Right cardiac atrium (tissue), 5 donors: ENCODE results near the gene UNC13D. TPM values are rescaled to one million over a fixed set of nuclear protein-coding genes. Genes with fewer than 3 reads are reported as not detected.
"Not testable (repeated sequence)": the region's sequence is repeated elsewhere in the genome, so short reads cannot be mapped to it uniquely, and the experiment has no call there.

Experiments
- ATAC-seq, 2 donors: fragments of 200-7000 bp; cut with Tn5 transposase; one replicate each; pipeline versions ENCODE4 v1.8.0 to v1.9.1; 2020; ENCODE audit warnings: moderate library complexity in 2 of 2, mild to moderate bottlenecking in 1 of 2
- DNase-seq, 3 donors: peaks; one replicate each; pipeline ENCODE4 v3.0.0-alpha.2; 2020
- H3K27ac ChIP-seq: one replicate; pipeline ENCODE4 v1.5.1; 2013; ENCODE audit warnings: mild to moderate bottlenecking, low read length, control low read depth, moderate library complexity
- H3K27me3 ChIP-seq: one replicate; pipeline ENCODE4 v1.6.1; 2013; ENCODE audit not compliant: control insufficient read depth, insufficient read depth
- H3K4me1 ChIP-seq: one replicate; pipeline ENCODE4 v1.6.1; 2013; ENCODE audit warnings: low read length; ENCODE audit not compliant: control insufficient read depth, insufficient read depth
- H3K4me3 ChIP-seq: one replicate; pipeline ENCODE4 v1.5.1; 2013; ENCODE audit warnings: low read length, control low read depth
- H3K9me3 ChIP-seq: one replicate; pipeline ENCODE4 v1.6.1; 2013; ENCODE audit warnings: low read length; ENCODE audit not compliant: control insufficient read depth
- WGBS: extraction: QIAGEN DNeasy Blood & Tissue Kit; methylation state at CpG from one replicate; pipeline ENCODE4 v1.1.7; 2013; 5-methylcytosine and 5-hydroxymethylcytosine counted together
- intact Hi-C, 4 donors: fragments of 100-400 bp; cut with DNase I; formaldehyde crosslinking; loops; one replicate each; pipeline versions ENCODE4 v1.11.0 to v1.14.0; 2022 to 2023
- microRNA-seq, 2 donors: library from miRNA; unstranded; fragments of <30 nt; microRNA quantifications; one replicate each; pipeline ENCODE4 v1.2.0, GENCODE V29; 2020 to 2021
- polyA plus RNA-seq: library from polyadenylated mRNA; stranded (reverse); fragments of 200-250 nt; gene quantifications from one replicate; pipeline ENCODE4 v1.2.3, GENCODE V29; 2013
- total RNA-seq, 4 donors: library from RNA; stranded (reverse); fragmentation: NEBNext Ultra II Directional; extraction: Animal tissue kit (Norgen Biotek cat#: 25700); gene quantifications; one replicate each; pipeline ENCODE4 v1.2.1, GENCODE V29; 2021
- donor health status: healthy with polysubstance abuse.
- donor health status: DM: no; HTN: yes; CAD: no.
- donor health status: DM: no; HTN: no; CAD: no.
- donor health status: DM: no; HTN: yes; CAD: no; lungs with severe emphysema.
- donor health status: DM: yes; HTN: yes; CAD: no.

The UNC13D gene
- total and polyA plus RNA-seq, 5 donors = 12.6 to 30.4 (median 26.8) TPM

DNA sequence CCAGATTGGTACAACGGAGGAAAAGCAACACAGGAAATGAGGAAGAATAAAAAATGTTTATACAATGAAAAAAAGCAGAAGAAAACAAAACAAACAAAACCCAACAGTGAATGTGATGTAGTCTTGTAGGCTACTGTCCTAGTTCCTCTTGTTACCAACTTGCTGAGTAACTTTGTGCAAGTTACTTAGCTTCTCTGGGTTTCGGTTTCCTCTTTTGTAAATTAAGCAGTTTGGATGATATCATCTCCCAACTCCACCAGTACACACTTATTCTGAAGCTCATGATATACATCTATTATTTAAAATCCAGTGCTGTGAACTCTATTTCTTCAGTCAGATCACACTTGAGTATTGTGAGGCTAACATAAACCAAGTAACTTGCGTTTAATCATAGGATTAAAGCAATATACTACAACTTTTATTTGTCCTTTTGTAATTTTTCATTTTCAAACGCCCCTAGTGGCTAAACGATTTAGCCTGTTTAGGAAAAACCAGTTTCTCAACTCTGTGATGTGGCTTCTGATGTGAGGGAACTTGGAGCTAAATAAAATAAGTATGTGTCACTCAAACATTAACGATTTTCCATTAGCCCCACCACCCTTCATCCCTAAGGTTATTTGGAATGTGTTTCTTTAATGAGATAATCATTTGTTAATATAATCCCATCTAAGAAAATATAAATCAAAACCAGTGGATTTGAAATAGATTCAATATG is 61.0 kb downstream of the UNC13D start:
- peaks cover 5% of the 10 kb centered on the region for H3K4me1 ChIP-seq
- no peaks in the 10 kb centered on the region for H3K27me3 ChIP-seq
- intact Hi-C loops = loop anchor here in 1 of 4 donors (10.0 kb wide), 1 partner anchor 112 kb away; the partner anchor contains the start of gene TRIM65
- WGBS = 19% methylated on average over 6 of the region's 6 CpGs
- no peaks in the 10 kb centered on the region for H3K9me3 ChIP-seq
- H3K4me3 ChIP-seq = no peak overlapping the region
- H3K27ac ChIP-seq = no peak overlapping the region
- DNase-seq (no peak), ATAC-seq (no peak)

DNA sequence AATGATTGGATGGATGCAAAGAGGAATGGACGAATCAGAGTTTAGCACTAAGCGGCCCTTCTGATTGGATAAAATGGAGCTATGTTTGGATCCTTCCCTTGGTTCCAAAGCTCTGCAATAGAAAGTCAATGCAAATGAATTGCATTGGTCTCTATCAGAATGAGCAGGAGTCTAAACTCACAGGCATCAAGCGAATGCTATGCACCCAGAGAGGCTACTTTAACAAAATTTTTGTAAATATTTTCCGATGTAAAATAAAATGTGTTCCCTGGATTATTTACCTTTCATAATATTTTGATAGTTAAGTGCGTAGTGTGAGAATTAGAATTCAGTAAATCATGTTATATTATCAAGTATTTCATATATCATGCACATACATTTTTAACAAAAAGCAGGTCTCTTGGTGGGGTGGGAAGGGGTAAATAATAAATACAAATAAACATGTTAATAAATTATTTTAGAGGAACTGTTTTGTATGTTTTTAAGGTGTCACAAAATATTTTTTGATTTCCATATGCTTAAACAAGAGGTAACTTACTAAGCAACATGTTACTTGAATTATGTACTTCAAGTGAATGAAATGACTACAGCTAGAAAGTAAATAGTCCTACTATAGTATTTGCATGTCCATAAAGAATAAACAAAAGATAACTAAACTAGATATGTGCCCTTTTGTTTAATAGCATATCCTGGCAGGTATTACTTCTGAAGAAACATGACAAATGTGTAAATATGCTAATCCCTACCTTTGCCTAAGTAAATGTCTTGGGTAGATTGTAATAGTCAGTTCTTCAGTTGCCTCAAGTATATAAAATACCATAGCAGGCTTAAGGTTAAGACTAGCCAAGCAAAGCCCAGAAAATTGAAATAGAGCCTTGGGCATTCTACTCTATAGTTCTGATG is 64.0 kb downstream of the UNC13D start:
- ATAC-seq (no peak), DNase-seq (no peak)
- 22% methylated on average over 5 of the region's 5 CpGs for WGBS
- no peaks in the 10 kb centered on the region for H3K9me3 ChIP-seq
- peaks cover 7% of the 10 kb centered on the region for H3K4me1 ChIP-seq
- H3K27ac ChIP-seq = no peak overlapping the region
- no peaks in the 10 kb centered on the region for H3K27me3 ChIP-seq
- intact Hi-C loops = loop anchor here in 1 of 4 donors (10.0 kb wide), 1 partner anchor 115 kb away; the partner anchor contains the start of gene TRIM65
- H3K4me3 ChIP-seq = no peak overlapping the region

DNA sequence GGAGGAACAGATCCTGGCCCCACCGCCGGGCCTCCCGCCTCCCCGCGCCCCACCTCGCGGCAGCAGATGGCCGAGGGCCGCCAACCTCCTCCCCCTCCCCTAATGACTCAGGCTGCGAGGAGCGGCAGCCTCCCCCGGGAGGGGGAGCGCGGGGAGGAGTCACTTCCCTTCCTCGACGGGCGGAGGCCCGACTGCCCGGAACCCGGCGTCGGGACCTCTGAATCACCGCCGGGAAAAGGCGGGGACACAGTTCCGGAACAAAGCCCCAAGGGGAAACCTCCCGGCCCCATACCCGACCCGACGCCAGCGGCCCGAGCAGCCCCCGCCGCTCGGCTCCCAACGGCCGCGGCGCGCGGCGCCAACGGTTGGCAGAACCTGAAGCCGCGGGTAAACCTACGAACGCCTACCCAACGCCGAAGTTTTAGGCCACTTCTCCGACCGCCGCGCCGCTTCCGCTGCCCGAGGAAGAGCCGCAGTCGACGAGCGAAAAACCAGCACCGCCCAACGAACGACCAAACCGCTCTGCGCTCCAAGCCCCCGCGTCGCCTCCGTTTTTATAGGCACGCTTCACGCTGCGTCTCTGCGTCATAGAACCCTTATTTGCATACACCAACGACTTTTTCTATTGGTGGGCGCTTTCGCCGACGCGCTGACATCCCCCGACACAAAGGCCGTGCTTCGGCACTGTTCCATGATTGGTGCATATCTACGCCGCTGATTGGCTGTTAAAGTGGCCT is 64.8 kb downstream of the UNC13D start:
- H3K4me3 ChIP-seq = peak overlapping the region; percentile 87
- peaks cover 7% of the 10 kb centered on the region for H3K4me1 ChIP-seq
- peak; percentile 85 to 88 for ATAC-seq
- under 1% methylated on average over 84 of the region's 84 CpGs for WGBS
- no peaks in the 10 kb centered on the region for H3K27me3 ChIP-seq
- peak overlapping the region; percentile 100 for H3K27ac ChIP-seq
- DNase-seq = peak; percentile 97 to 98 (median 98)
- intact Hi-C loops = no loop called here
- H3K9me3 ChIP-seq = no peaks in the 10 kb centered on the region

DNA sequence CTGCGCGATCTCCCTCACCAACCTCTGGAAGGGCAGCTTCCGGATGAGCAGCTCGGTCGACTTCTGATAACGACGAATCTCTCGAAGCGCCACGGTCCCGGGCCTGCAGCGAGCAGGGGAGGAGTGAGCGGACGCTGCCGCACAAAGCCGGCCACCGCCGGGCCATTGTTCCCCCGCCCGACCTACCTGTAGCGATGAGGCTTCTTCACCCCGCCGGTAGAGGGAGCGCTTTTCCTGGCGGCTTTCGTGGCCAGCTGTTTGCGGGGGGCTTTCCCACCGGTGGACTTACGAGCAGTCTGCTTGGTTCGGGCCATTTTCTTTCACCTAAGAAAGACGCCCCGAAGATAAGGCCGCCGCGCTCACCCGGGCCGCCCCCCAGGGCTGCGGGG is 65.3 kb downstream of the UNC13D start:
- peak overlapping the region; percentile 100 for H3K27ac ChIP-seq
- H3K4me1 ChIP-seq = peaks cover 4% of the 10 kb centered on the region
- ATAC-seq (peak in 1 of 2 donors; percentile 4), DNase-seq (peak in 1 of 3 donors; percentile 66)
- under 1% methylated on average over 38 of the region's 38 CpGs for WGBS
- H3K9me3 ChIP-seq = no peaks in the 10 kb centered on the region
- H3K27me3 ChIP-seq = no peaks in the 10 kb centered on the region
- intact Hi-C loops = no loop called here
- peak overlapping the region; percentile 87 for H3K4me3 ChIP-seq

DNA sequence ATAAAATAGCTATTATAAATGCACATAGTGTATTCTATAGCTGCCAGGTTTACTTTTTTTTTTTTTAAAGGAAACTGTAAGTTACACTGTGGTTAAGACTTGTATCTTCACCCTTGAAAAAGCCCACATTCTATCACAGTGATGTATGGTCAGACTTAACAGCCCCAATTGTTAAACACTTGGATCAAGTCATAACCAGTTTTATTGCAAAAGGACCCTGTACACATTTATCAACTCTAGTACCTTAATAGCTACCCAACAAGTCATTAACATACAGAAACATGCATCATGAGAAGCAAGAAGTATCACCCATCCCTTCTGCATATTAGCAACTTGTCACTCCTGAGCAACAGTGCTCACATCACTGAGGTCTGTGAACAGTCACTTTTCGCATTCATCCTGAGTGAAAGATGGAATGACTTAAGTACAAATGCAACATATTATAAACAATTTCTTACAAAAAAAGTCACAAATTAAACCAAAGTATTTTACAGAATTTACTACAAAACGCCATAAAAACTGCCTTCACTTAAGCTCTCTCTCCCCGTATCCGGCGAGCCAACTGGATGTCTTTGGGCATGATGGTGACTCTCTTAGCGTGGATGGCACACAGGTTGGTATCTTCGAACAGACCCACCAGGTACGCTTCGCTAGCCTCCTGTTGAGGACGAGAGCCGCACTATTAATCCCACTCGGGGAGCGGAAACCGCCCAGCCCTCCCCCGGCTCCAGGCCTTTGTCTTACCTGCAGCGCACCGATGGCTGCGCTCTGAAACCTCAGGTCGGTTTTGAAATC is 65.9 kb downstream of the UNC13D start:
- WGBS = under 1% methylated on average over 19 of the region's 19 CpGs
- H3K27me3 ChIP-seq, ATAC-seq, H3K9me3 ChIP-seq, intact Hi-C loops, H3K4me1 ChIP-seq: not testable (repeated sequence)
- peak in 1 of 3 donors; percentile 28 for DNase-seq
- Histone ChIP-seq H3K27ac (peak overlapping the region; percentile 100), H3K4me3 (peak overlapping the region; percentile 87)

DNA sequence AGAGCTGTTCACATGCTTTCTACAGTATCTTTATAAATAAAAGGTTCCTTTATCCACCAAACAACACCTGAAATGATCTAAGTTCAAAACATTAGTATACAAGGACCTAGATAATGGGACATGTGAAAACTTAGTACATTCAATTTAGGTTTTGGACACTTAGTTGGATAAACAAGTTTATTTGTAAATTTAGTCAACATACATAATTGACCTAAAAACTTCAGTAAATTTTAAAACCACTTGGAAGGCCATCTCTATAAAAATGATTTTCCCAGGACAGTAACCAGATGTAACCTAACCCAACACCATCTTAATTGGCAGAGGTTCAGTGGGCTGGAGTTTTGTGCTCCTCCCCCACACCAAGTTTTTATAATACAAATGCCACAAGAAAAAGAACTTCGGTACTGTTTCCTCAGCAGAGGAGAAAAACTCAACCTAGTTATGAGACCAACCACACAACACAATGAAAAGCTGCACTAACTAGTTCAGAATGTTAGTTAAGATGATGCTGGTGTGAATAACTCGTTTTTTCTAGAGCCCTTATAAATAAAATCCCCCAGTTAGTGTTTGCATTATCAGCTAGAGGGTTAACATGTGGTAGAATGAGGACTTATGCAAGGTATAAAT is 66.8 kb downstream of the UNC13D start:
- H3K27me3 ChIP-seq = no peaks in the 10 kb centered on the region
- intact Hi-C loops = no loop called here
- H3K27ac ChIP-seq = no peak overlapping the region
- H3K4me3 ChIP-seq = peak overlapping the region; percentile 87
- DNase-seq (peak in 1 of 3 donors; percentile 33), ATAC-seq (no peak)
- WGBS = under 1% methylated on average over 2 of the region's 2 CpGs
- H3K4me1 ChIP-seq = peaks cover 3% of the 10 kb centered on the region
- H3K9me3 ChIP-seq = no peaks in the 10 kb centered on the region

Small RNA genes lying within 50 kb of the gene (microRNA-seq; reads per million reads assigned to microRNA genes)
- gene MIR4738 = 0 to 2.1 reads per million in 2 donors

Other genes starting within 250 kb of the UNC13D start
- gene SMIM5, start 211.0 kb downstream of the UNC13D start, total RNA-seq = 10 to 100 TPM in 2 of 4 donors, 1 to 10 TPM in 2; 6.9 to 12.2 (median 9.6) TPM
- gene SMIM5, start 211.0 kb downstream of the UNC13D start, polyA plus RNA-seq = 13.5 TPM
- gene RECQL5, start 177.2 kb downstream of the UNC13D start, total RNA-seq = 10 to 100 TPM in 3 of 4 donors, 1 to 10 TPM in 1; 7.9 to 19.9 (median 14.8) TPM
- 13.5 TPM for gene RECQL5, start 177.2 kb downstream of the UNC13D start, polyA plus RNA-seq
- gene SAP30BP, start 177.1 kb downstream of the UNC13D start, total RNA-seq = 10 to 100 TPM; 51.0 to 66.5 (median 56.3) TPM
- 58.5 TPM for gene SAP30BP, start 177.1 kb downstream of the UNC13D start, polyA plus RNA-seq
- 10 to 100 TPM; 19.9 to 29.7 (median 23.6) TPM for gene ITGB4, start 122.9 kb downstream of the UNC13D start, total RNA-seq
- 12.7 TPM for gene ITGB4, start 122.9 kb downstream of the UNC13D start, polyA plus RNA-seq
- gene GALK1, start 79.2 kb downstream of the UNC13D start, total RNA-seq = 10 to 100 TPM; 15.9 to 19.5 (median 17.3) TPM
- 22.6 TPM for gene GALK1, start 79.2 kb downstream of the UNC13D start, polyA plus RNA-seq
- gene UNK, start 59.6 kb downstream of the UNC13D start, total RNA-seq = 10 to 100 TPM; 18.2 to 22.5 (median 19.9) TPM
- gene UNK, start 59.6 kb downstream of the UNC13D start, polyA plus RNA-seq = 20.8 TPM
- gene WBP2, start 10.9 kb upstream of the UNC13D start, total RNA-seq = 100 to 1,000 TPM; 112 to 128 (median 118) TPM
- gene WBP2, start 10.9 kb upstream of the UNC13D start, polyA plus RNA-seq = 109 TPM
- 10 to 100 TPM; 24.1 to 25.9 (median 25.3) TPM for gene TRIM47, start 34.2 kb upstream of the UNC13D start, total RNA-seq
- 19.2 TPM for gene TRIM47, start 34.2 kb upstream of the UNC13D start, polyA plus RNA-seq
- 10 to 100 TPM in 1 of 4 donors, 1 to 10 TPM in 3; 5.7 to 10.7 (median 7.7) TPM for gene TRIM65, start 52.5 kb upstream of the UNC13D start, total RNA-seq
- gene TRIM65, start 52.5 kb upstream of the UNC13D start, polyA plus RNA-seq = 7.9 TPM
- 10 to 100 TPM; 64.1 to 94.2 (median 83.8) TPM for gene MRPL38, start 60.5 kb upstream of the UNC13D start, total RNA-seq
- 57.9 TPM for gene MRPL38, start 60.5 kb upstream of the UNC13D start, polyA plus RNA-seq
- gene FBF1, start 96.6 kb upstream of the UNC13D start, total RNA-seq = 1 to 10 TPM; 4.8 to 5.5 (median 5.1) TPM
- 5.0 TPM for gene FBF1, start 96.6 kb upstream of the UNC13D start, polyA plus RNA-seq
- gene ACOX1, start 134.8 kb upstream of the UNC13D start, total RNA-seq = 10 to 100 TPM; 56.9 to 67.5 (median 62.3) TPM
- gene ACOX1, start 134.8 kb upstream of the UNC13D start, polyA plus RNA-seq = 18.7 TPM
- gene TEN1, start 134.8 kb upstream of the UNC13D start, total RNA-seq = 10 to 100 TPM in 2 of 4 donors, 1 to 10 TPM in 2; 8.5 to 12.1 (median 9.9) TPM
- 22.5 TPM for gene TEN1, start 134.8 kb upstream of the UNC13D start, polyA plus RNA-seq
- gene CDK3, start 156.5 kb upstream of the UNC13D start, total RNA-seq = 1 to 10 TPM; 2.4 to 2.6 (median 2.5) TPM
- 2.9 TPM for gene CDK3, start 156.5 kb upstream of the UNC13D start, polyA plus RNA-seq
- gene EVPL, start 182.9 kb upstream of the UNC13D start, total RNA-seq = under 1 TPM in 3 of 4 donors, not detected in 1; 0.06 to 0.09 (median 0.09) TPM
- 0.02 TPM for gene EVPL, start 182.9 kb upstream of the UNC13D start, polyA plus RNA-seq
- gene SRP68, start 228.1 kb upstream of the UNC13D start, total RNA-seq = 10 to 100 TPM; 59.9 to 63.5 (median 61.5) TPM
- 34.6 TPM for gene SRP68, start 228.1 kb upstream of the UNC13D start, polyA plus RNA-seq
- gene GALR2, start 230.4 kb upstream of the UNC13D start, total RNA-seq = not detected
- gene GALR2, start 230.4 kb upstream of the UNC13D start, polyA plus RNA-seq = not detected
- not detected for gene ZACN, start 234.8 kb upstream of the UNC13D start, total RNA-seq
- 1.5 TPM for gene ZACN, start 234.8 kb upstream of the UNC13D start, polyA plus RNA-seq